Epithelial cell of proximal tubule (primary cell): Measurements from ENCODE around the gene NSMCE1. TPM values are rescaled to one million over a fixed set of nuclear protein-coding genes. Genes with fewer than 3 reads are reported as not detected.
"Not testable (repeated sequence)": the region's sequence is repeated elsewhere in the genome, so short reads cannot be mapped to it uniquely, and the experiment has no call there.

Source experiments
- DNase-seq: peaks from one replicate; pipeline ENCODE4 v3.0.0-alpha.2; 2011; ENCODE audit warnings: low read depth
- H3K4me3 ChIP-seq: 2 replicates; pipeline ENCODE4 v1.5.1; 2011; ENCODE audit warnings: low read depth, mild to moderate bottlenecking, low read length
- CTCF ChIP-seq: conservative IDR thresholded peaks from 2 replicates; pipeline ENCODE4 v1.5.1; 2012; ENCODE audit warnings: low read depth, mild to moderate bottlenecking, low read length
- total RNA-seq: library from RNA; depleted of rRNA; stranded (reverse); fragments of >200 nt; gene quantifications from 2 replicates; pipeline ENCODE4 v1.2.3, GENCODE V29; 2015

The NSMCE1 gene
- total RNA-seq, 1 donor from 2014 or later = 86.3 TPM

DNA sequence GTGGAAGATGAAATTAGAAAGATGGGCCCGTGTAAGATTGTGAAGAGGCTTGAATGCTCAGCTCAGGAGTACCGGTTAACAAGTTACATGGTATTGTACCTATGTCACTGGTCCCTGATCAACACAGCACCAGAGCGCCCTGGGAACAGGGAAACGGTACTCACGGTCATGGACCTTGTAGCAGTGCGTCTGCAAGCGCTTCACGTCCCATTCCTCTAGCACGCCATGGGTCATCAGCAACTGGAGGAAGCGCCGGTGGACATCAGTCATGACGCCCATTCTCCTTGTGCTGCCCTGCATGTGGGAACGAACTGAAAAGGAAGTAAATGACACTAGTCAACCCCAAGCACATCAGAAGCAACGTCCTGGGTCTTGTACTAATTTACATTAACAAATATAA is 11.3 kb downstream of the NSMCE1 start:
- DNase-seq = no peak
- TF ChIP-seq CTCF = no peak
- H3K4me3 ChIP-seq = no peak overlapping the region

- H3K4me3 ChIP-seq = no peak overlapping the region
- no peak for DNase-seq
- TF ChIP-seq CTCF = no peak
These were observed 11.7 kb downstream of the NSMCE1 start for GRCh38 chr16:27256861-27257260.

DNA sequence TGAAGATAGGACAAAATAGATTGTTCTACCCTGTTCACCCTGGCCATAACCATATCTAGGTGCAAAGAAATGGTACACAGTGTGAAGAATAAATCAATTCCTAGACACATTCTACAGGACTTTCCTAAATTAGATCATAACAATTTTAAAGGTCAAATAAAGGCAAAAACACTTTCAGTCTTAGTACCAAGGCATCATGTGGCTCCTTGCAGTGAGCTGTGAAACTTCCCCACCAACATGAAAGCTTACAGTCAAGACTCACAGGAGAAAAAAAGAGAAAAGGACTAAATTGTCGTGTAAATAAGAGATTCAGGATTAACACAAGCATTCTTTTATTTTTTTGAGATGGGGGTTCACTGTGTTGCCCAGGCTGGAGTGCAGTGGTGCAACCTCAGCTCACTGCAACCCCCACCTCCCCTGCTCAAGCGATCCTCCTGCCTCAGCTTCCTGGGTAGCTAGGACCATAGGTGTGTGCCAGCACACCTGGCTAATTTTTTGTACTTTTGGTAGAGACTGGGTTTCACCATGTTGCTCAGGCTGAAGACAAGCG is 14.2 kb downstream of the NSMCE1 start:
- TF ChIP-seq CTCF = no peak
- H3K4me3 ChIP-seq = no peak overlapping the region
- no peak for DNase-seq

- no peak for TF ChIP-seq CTCF
- DNase-seq = peak; percentile 73
- no peak overlapping the region for H3K4me3 ChIP-seq
These were observed 15.0 kb downstream of the NSMCE1 start for GRCh38 chr16:27253526-27253930.

DNA sequence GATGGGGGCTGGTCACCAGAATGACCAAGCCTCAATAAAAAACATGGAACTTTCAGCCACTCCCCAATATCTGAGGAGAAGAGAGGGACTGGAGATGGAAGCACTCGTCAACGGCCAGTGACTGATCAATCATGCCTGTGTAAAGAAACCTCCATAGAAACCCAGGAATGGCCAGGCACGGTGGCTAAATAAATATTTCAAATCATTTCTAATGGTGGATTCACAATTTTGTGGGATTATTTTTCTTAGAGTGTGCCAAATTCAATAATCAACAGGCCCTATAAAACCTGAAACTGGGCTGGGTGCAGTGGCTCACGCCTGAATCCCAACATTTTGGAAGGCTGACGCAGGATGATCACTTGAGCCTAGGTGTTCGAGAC is 16.4 kb downstream of the NSMCE1 start:
- no peak for DNase-seq
- H3K4me3 ChIP-seq = no peak overlapping the region
- no peak for TF ChIP-seq CTCF

GRCh38 chr16:27251541-27252205 is 16.9 kb downstream of the NSMCE1 start:
- no peak for DNase-seq
- H3K4me3 ChIP-seq = no peak overlapping the region
- TF ChIP-seq CTCF = no peak

GRCh38 chr16:27248886-27249285 is 19.7 kb downstream of the NSMCE1 start:
- not testable (repeated sequence) for DNase-seq, H3K4me3 ChIP-seq
